Lung (tissue), 13 donors: ENCODE results near the gene SOAT2. TPM values are rescaled to one million over a fixed set of nuclear protein-coding genes. Genes with fewer than 3 reads are reported as not detected.
A peak's percentile ranks its signal among the peaks of the same experiment; 100 is the strongest.

ENCODE experiments used
- ATAC-seq: fragments of 200-7000 bp; cut with Tn5 transposase; one replicate; pipeline ENCODE4 v1.9.1; 2020; ENCODE audit warnings: moderate number of reproducible peaks; ENCODE audit not compliant: insufficient read depth, low FRiP score
- DNase-seq, 3 donors: peaks; one replicate each; pipeline ENCODE4 v3.0.0-alpha.2; 2013 to 2017
- H3K27ac ChIP-seq, 2 donors: one replicate each; pipeline ENCODE4 v1.5.1; 2013; ENCODE audit warnings: mild to moderate bottlenecking in 2 of 2, moderate library complexity in 2 of 2, control low read depth in 1 of 2, inconsistent platforms in 1 of 2, low read depth in 1 of 2, low read length in 1 of 2
- H3K27me3 ChIP-seq, 3 donors: one replicate each; pipeline ENCODE4 v1.5.1; 2013; ENCODE audit warnings: low read length in 2 of 3; ENCODE audit not compliant: control insufficient read depth in 3 of 3, insufficient read depth in 3 of 3
- H3K36me3 ChIP-seq, 4 donors: one replicate each; pipeline ENCODE4 v1.5.1; 2013; ENCODE audit warnings: low read length in 4 of 4, mild to moderate bottlenecking in 1 of 4, moderate library complexity in 1 of 4; ENCODE audit not compliant: control insufficient read depth in 4 of 4, insufficient read depth in 4 of 4
- H3K4me1 ChIP-seq, 5 donors: one replicate each; pipeline ENCODE4 v1.5.1; 2013; ENCODE audit warnings: low read length in 5 of 5, mild to moderate bottlenecking in 2 of 5, moderate library complexity in 1 of 5; ENCODE audit not compliant: control insufficient read depth in 5 of 5, insufficient read depth in 5 of 5
- H3K4me3 ChIP-seq: one replicate; pipeline ENCODE4 v1.5.1; 2013; ENCODE audit warnings: mild to moderate bottlenecking, control low read depth, moderate library complexity
- H3K9ac ChIP-seq, 2 donors: one replicate each; pipeline ENCODE4 v1.5.1; 2013; ENCODE audit warnings: low read length in 2 of 2, control low read depth in 1 of 2; ENCODE audit not compliant: insufficient read depth in 1 of 2
- H3K9me3 ChIP-seq, 4 donors: one replicate each; pipeline ENCODE4 v1.5.1; 2013; ENCODE audit warnings: low read length in 3 of 4, mild to moderate bottlenecking in 1 of 4, moderate library complexity in 1 of 4; ENCODE audit not compliant: control insufficient read depth in 4 of 4, insufficient read depth in 3 of 4
- CTCF ChIP-seq: IDR thresholded peaks from 2 replicates; pipeline ENCODE4 v1.5.1; 2012; ENCODE audit warnings: mild to moderate bottlenecking; ENCODE audit errors: control extremely low read depth, extremely low read depth
- WGBS, 2 donors: extraction: QIAGEN DNeasy Blood & Tissue Kit; methylation state at CpG; one replicate each; pipeline ENCODE4 v1.1.7; 2013; 5-methylcytosine and 5-hydroxymethylcytosine counted together
- polyA plus RNA-seq, 2 donors: library from polyadenylated mRNA; stranded (reverse); fragments of 200-250 nt; gene quantifications; one replicate each; pipeline ENCODE4 v1.2.1, GENCODE V29; 2013
- small RNA-seq: library from RNA; depleted of rRNA; stranded (forward); fragments of <200 nt; gene quantifications from one replicate; pipeline ENCODE3, GENCODE V24; 2014; ENCODE audit warnings: low replicate concordance
- total RNA-seq, 2 donors: library from RNA; depleted of rRNA in 1 of 2; stranded (reverse); fragments of >200 nt in 1 of 2; gene quantifications; one replicate each; pipeline ENCODE4 v1.2.1, GENCODE V29; 2014 to 2021
- donor health status: control.
- donor health status: control.
- donor health status: Bipolar disorder and iron deficiency.
- donor health status: healthy.
- donor health status: DM: yes; HTN: yes; CAD: no.

The SOAT2 gene
- total and polyA plus RNA-seq, 4 donors: 0.06 to 0.21 (median 0.10) TPM; not detected in 1

GRCh38 chr12:53172352-53172751 lies 69.1 kb downstream of the SOAT2 start:
- H3K4me1 ChIP-seq: peaks cover 0 to 5% (median 1%) of the 10 kb centered on the region in 5 donors
- peaks cover 0 to 13% (median 10%) of the 10 kb centered on the region in 4 donors for H3K36me3 ChIP-seq
- no peak overlapping the region for H3K4me3 ChIP-seq
- DNase-seq: peak in 1 of 3 donors; percentile 36
- no peak overlapping the region for H3K27ac ChIP-seq
- no peaks in the 10 kb centered on the region for H3K9me3 ChIP-seq
- 94% methylated on average over 11 of the region's 11 CpGs for WGBS, 2 donors
- no peak for ATAC-seq
- no peaks in the 10 kb centered on the region for H3K27me3 ChIP-seq
- TF ChIP-seq CTCF: no peak
- no peak overlapping the region for H3K9ac ChIP-seq

GRCh38 chr12:53173085-53173715 lies 69.9 kb downstream of the SOAT2 start:
- ATAC-seq: no peak
- Histone ChIP-seq H3K36me3 (peaks cover 0 to 12% (median 9%) of the 10 kb centered on the region in 4 donors), H3K27ac (no peak overlapping the region), H3K27me3 (no peaks in the 10 kb centered on the region), H3K4me1 (peaks cover 0 to 5% (median 1%) of the 10 kb centered on the region in 5 donors), H3K4me3 (no peak overlapping the region), H3K9me3 (no peaks in the 10 kb centered on the region), H3K9ac (no peak overlapping the region)
- no peak for DNase-seq
- TF ChIP-seq CTCF: no peak
- WGBS, 2 donors: 93% methylated on average over 10 of the region's 10 CpGs

Small RNA genes within 50 kb of the gene (small RNA-seq; reads per million reads assigned to genes)
- gene HIGD1AP1 (not detected), gene MIR6757 (not detected), gene RNU6-333P (not detected)

Other genes starting within 250 kb of the SOAT2 start
- 100 to 1,000 TPM; 150 to 639 TPM for gene KRT8, start 198.4 kb upstream of the SOAT2 start, total RNA-seq
- 100 to 1,000 TPM; 425 to 538 TPM for gene KRT8, start 198.4 kb upstream of the SOAT2 start, polyA plus RNA-seq
- gene KRT18, start 154.4 kb upstream of the SOAT2 start, total RNA-seq: 100 to 1,000 TPM; 165 to 434 TPM
- gene KRT18, start 154.4 kb upstream of the SOAT2 start, polyA plus RNA-seq: 100 to 1,000 TPM; 358 to 571 TPM
- gene EIF4B, start 97.0 kb upstream of the SOAT2 start, total RNA-seq: 100 to 1,000 TPM; 301 to 684 TPM
- gene EIF4B, start 97.0 kb upstream of the SOAT2 start, polyA plus RNA-seq: 100 to 1,000 TPM in 1 of 2 donors, 10 to 100 TPM in 1; 81.9 to 139 TPM
- 100 to 1,000 TPM in 1 of 2 donors, 10 to 100 TPM in 1; 56.7 to 182 TPM for gene TNS2, start 53.4 kb upstream of the SOAT2 start, total RNA-seq
- 100 to 1,000 TPM in 1 of 2 donors, 10 to 100 TPM in 1; 72.8 to 138 TPM for gene TNS2, start 53.4 kb upstream of the SOAT2 start, polyA plus RNA-seq
- gene SPRYD3, start 24.1 kb upstream of the SOAT2 start, total RNA-seq: 10 to 100 TPM; 17.1 to 60.2 TPM
- 10 to 100 TPM; 24.4 to 45.5 TPM for gene SPRYD3, start 24.1 kb upstream of the SOAT2 start, polyA plus RNA-seq
- gene IGFBP6, start 5.8 kb upstream of the SOAT2 start, total RNA-seq: 10 to 100 TPM; 16.0 to 42.5 TPM
- 10 to 100 TPM; 15.9 to 75.0 TPM for gene IGFBP6, start 5.8 kb upstream of the SOAT2 start, polyA plus RNA-seq
- 10 to 100 TPM; 28.0 to 37.4 TPM for gene ZNF740, start 77.2 kb downstream of the SOAT2 start, total RNA-seq
- gene ZNF740, start 77.2 kb downstream of the SOAT2 start, polyA plus RNA-seq: 1 to 10 TPM; 7.8 to 8.6 TPM
- 10 to 100 TPM; 30.1 to 48.8 TPM for gene CSAD, start 77.4 kb downstream of the SOAT2 start, total RNA-seq
- 10 to 100 TPM; 21.7 to 36.5 TPM for gene CSAD, start 77.4 kb downstream of the SOAT2 start, polyA plus RNA-seq
- gene ITGB7, start 103.8 kb downstream of the SOAT2 start, total RNA-seq: 1 to 10 TPM; 2.3 to 7.9 TPM
- 1 to 10 TPM; 3.9 to 6.1 TPM for gene ITGB7, start 103.8 kb downstream of the SOAT2 start, polyA plus RNA-seq
- gene RARG, start 128.7 kb downstream of the SOAT2 start, total RNA-seq: 10 to 100 TPM; 27.8 to 29.7 TPM
- gene RARG, start 128.7 kb downstream of the SOAT2 start, polyA plus RNA-seq: 10 to 100 TPM; 12.0 to 14.2 TPM
- gene ESPL1, start 164.8 kb downstream of the SOAT2 start, total RNA-seq: 1 to 10 TPM; 2.0 to 6.7 TPM
- under 1 TPM; 0.77 to 0.97 TPM for gene ESPL1, start 164.8 kb downstream of the SOAT2 start, polyA plus RNA-seq
- gene PFDN5, start 192.1 kb downstream of the SOAT2 start, total RNA-seq: 100 to 1,000 TPM; 351 to 361 TPM
- 1,000 to 10,000 TPM in 1 of 2 donors, 100 to 1,000 TPM in 1; 649 to 1,722 TPM for gene PFDN5, start 192.1 kb downstream of the SOAT2 start, polyA plus RNA-seq
- gene MYG1, start 196.2 kb downstream of the SOAT2 start, total RNA-seq: 10 to 100 TPM; 22.1 to 63.5 TPM
- 10 to 100 TPM; 56.1 to 88.9 TPM for gene MYG1, start 196.2 kb downstream of the SOAT2 start, polyA plus RNA-seq
- 10 to 100 TPM; 51.4 to 51.7 TPM for gene AAAS, start 218.1 kb downstream of the SOAT2 start, total RNA-seq
- gene AAAS, start 218.1 kb downstream of the SOAT2 start, polyA plus RNA-seq: 10 to 100 TPM; 29.7 to 37.0 TPM
- gene SP7, start 232.9 kb downstream of the SOAT2 start, total RNA-seq: not detected
- not detected for gene SP7, start 232.9 kb downstream of the SOAT2 start, polyA plus RNA-seq